IgD-negative memory B cell (primary cell): ENCODE results near the gene FLT3. TPM values are rescaled to one million over a fixed set of nuclear protein-coding genes. Genes with fewer than 3 reads are reported as not detected.

Experiments used
- H3K27ac Mint-ChIP-seq, 3 donors: one replicate each; pipeline ENCODE4 v1.8.0; 2020 to 2022; ENCODE audit warnings: mild to moderate bottlenecking in 3 of 3, mixed read lengths in 3 of 3, moderate library complexity in 1 of 3
- H3K27me3 Mint-ChIP-seq: one replicate; pipeline ENCODE4 v1.8.0; 2021; ENCODE audit warnings: mixed read lengths
- H3K36me3 Mint-ChIP-seq: one replicate; pipeline ENCODE4 v1.8.0; 2020; ENCODE audit warnings: mild to moderate bottlenecking, mixed read lengths
- H3K4me1 Mint-ChIP-seq, 3 donors: one replicate each; pipeline ENCODE4 v1.8.0; 2020 to 2022; ENCODE audit warnings: mixed read lengths in 3 of 3, mild to moderate bottlenecking in 1 of 3
- H3K4me3 Mint-ChIP-seq, 4 donors: one replicate each; pipeline ENCODE4 v1.8.0; 2020 to 2022; ENCODE audit warnings: mild to moderate bottlenecking in 4 of 4, mixed read lengths in 4 of 4, moderate library complexity in 3 of 4
- H3K9me3 Mint-ChIP-seq, 3 donors: one replicate each; pipeline ENCODE4 v1.8.0; 2020 to 2021; ENCODE audit warnings: mixed read lengths in 3 of 3, mild to moderate bottlenecking in 1 of 3
- polyA plus RNA-seq: library from polyadenylated mRNA; unstranded; fragments of 300-500 nt; fragmentation: Illumina TruSeq; gene quantifications from one replicate; pipeline ENCODE4 v1.2.3, GENCODE V29; 2021

FLT3 gene
- polyA plus RNA-seq, 1 donor from 2014 or later: 0.80 TPM

- peak overlapping the region in 1 of 3 donors; percentile 14 for H3K27ac Mint-ChIP-seq
- peaks cover 17 to 24% (median 23%) of the 10 kb centered on the region in 3 donors for H3K4me1 Mint-ChIP-seq
- H3K27me3 Mint-ChIP-seq: peaks cover 74% of the 10 kb centered on the region
- H3K36me3 Mint-ChIP-seq: no peaks in the 10 kb centered on the region
- peak overlapping the region in 1 of 4 donors; percentile 45 for H3K4me3 Mint-ChIP-seq
- H3K9me3 Mint-ChIP-seq: no peaks in the 10 kb centered on the region
Measured at GRCh38 chr13:27971776-27972477, 128.4 kb downstream of the FLT3 start.

- H3K9me3 Mint-ChIP-seq: no peaks in the 10 kb centered on the region
- peaks cover 17 to 23% (median 22%) of the 10 kb centered on the region in 3 donors for H3K4me1 Mint-ChIP-seq
- H3K27ac Mint-ChIP-seq: peak overlapping the region in 2 of 3 donors; percentile 46 to 62
- H3K27me3 Mint-ChIP-seq: peaks cover 74% of the 10 kb centered on the region
- H3K4me3 Mint-ChIP-seq: peak overlapping the region in 2 of 4 donors; percentile 16 to 45
- no peaks in the 10 kb centered on the region for H3K36me3 Mint-ChIP-seq
Measured at GRCh38 chr13:27971236-27971645, 129.1 kb downstream of the FLT3 start.

GRCh38 chr13:27970382-27971235 is 129.8 kb downstream of the FLT3 start:
- Mint-ChIP-seq H3K36me3 (no peaks in the 10 kb centered on the region), H3K9me3 (peaks cover 0 to 1% (median 0%) of the 10 kb centered on the region in 3 donors), H3K27ac (peak overlapping the region in 2 of 3 donors; percentile 46 to 62), H3K27me3 (peaks cover 74% of the 10 kb centered on the region), H3K4me1 (peaks cover 15 to 22% (median 19%) of the 10 kb centered on the region in 3 donors), H3K4me3 (peak overlapping the region in 2 of 4 donors; percentile 65 to 68)

- Mint-ChIP-seq H3K4me3 (peak overlapping the region in 3 of 4 donors; percentile 25 to 88 (median 68)), H3K4me1 (peaks cover 13 to 19% (median 18%) of the 10 kb centered on the region in 3 donors), H3K27me3 (peaks cover 74% of the 10 kb centered on the region), H3K9me3 (peaks cover 0 to 1% (median 0%) of the 10 kb centered on the region in 3 donors), H3K36me3 (no peaks in the 10 kb centered on the region), H3K27ac (peak overlapping the region; percentile 32 to 62 (median 58))
Measured at GRCh38 chr13:27969866-27970229, 130.5 kb downstream of the FLT3 start.

- peaks cover 0 to 1% (median 0%) of the 10 kb centered on the region in 3 donors for H3K9me3 Mint-ChIP-seq
- H3K27me3 Mint-ChIP-seq: peaks cover 71% of the 10 kb centered on the region
- H3K27ac Mint-ChIP-seq: peak within 1 kb of the TSS; percentile 32 to 62 (median 58)
- H3K4me1 Mint-ChIP-seq: peaks cover 13 to 19% (median 18%) of the 10 kb centered on the region in 3 donors
- H3K36me3 Mint-ChIP-seq: no peaks in the 10 kb centered on the region
- peak within 1 kb of the TSS; percentile 75 to 88 (median 77) for H3K4me3 Mint-ChIP-seq
Measured at GRCh38 chr13:27969082-27969865, 131.1 kb downstream of the FLT3 start, which contains the start of gene CDX2. CDX2 (minus strand) TSS chr13:27969315; CDS start chr13:27969006, 309 bp downstream.

GRCh38 chr13:27968316-27969081 is 131.9 kb downstream of the FLT3 start:
- Mint-ChIP-seq H3K27me3 (peaks cover 67% of the 10 kb centered on the region), H3K4me3 (peak overlapping the region in 2 of 4 donors; percentile 50 to 77), H3K4me1 (peaks cover 15 to 19% (median 18%) of the 10 kb centered on the region in 3 donors), H3K36me3 (no peaks in the 10 kb centered on the region), H3K9me3 (peaks cover 0 to 1% (median 0%) of the 10 kb centered on the region in 3 donors), H3K27ac (peak overlapping the region in 1 of 3 donors; percentile 58)

- Mint-ChIP-seq H3K36me3 (no peaks in the 10 kb centered on the region), H3K9me3 (peaks cover 0 to 1% (median 0%) of the 10 kb centered on the region in 3 donors), H3K4me3 (peak overlapping the region; percentile 69 to 84 (median 76)), H3K27me3 (peaks cover 65% of the 10 kb centered on the region), H3K27ac (peak overlapping the region; percentile 70 to 90 (median 80)), H3K4me1 (peaks cover 17 to 19% (median 18%) of the 10 kb centered on the region in 3 donors)
Measured at GRCh38 chr13:27967736-27968315, 132.6 kb downstream of the FLT3 start.

- H3K4me1 Mint-ChIP-seq: peaks cover 17 to 20% (median 18%) of the 10 kb centered on the region in 3 donors
- H3K4me3 Mint-ChIP-seq: peak overlapping the region; percentile 69 to 84 (median 78)
- H3K36me3 Mint-ChIP-seq: no peaks in the 10 kb centered on the region
- peak overlapping the region; percentile 70 to 90 (median 80) for H3K27ac Mint-ChIP-seq
- peaks cover 69% of the 10 kb centered on the region for H3K27me3 Mint-ChIP-seq
- H3K9me3 Mint-ChIP-seq: peaks cover 0 to 1% (median 0%) of the 10 kb centered on the region in 3 donors
Measured at GRCh38 chr13:27967203-27967735, 133.1 kb downstream of the FLT3 start.

- Mint-ChIP-seq H3K4me1 (peaks cover 17 to 24% (median 18%) of the 10 kb centered on the region in 3 donors), H3K36me3 (no peaks in the 10 kb centered on the region), H3K4me3 (peak overlapping the region in 2 of 4 donors; percentile 77 to 80), H3K27ac (peak overlapping the region; percentile 70 to 90 (median 80)), H3K9me3 (peaks cover 0 to 1% (median 0%) of the 10 kb centered on the region in 3 donors), H3K27me3 (peaks cover 72% of the 10 kb centered on the region)
Measured at GRCh38 chr13:27966641-27967202, 133.7 kb downstream of the FLT3 start.

- peak overlapping the region in 2 of 3 donors; percentile 64 to 76 for H3K27ac Mint-ChIP-seq
- peaks cover 72% of the 10 kb centered on the region for H3K27me3 Mint-ChIP-seq
- peaks cover 18 to 28% (median 19%) of the 10 kb centered on the region in 3 donors for H3K4me1 Mint-ChIP-seq
- no peaks in the 10 kb centered on the region for H3K36me3 Mint-ChIP-seq
- H3K4me3 Mint-ChIP-seq: peak overlapping the region in 2 of 4 donors; percentile 46 to 79
- peaks cover 0 to 1% (median 0%) of the 10 kb centered on the region in 3 donors for H3K9me3 Mint-ChIP-seq
Measured at GRCh38 chr13:27965740-27966640, 134.4 kb downstream of the FLT3 start.

GRCh38 chr13:27965343-27965739 is 135.0 kb downstream of the FLT3 start:
- Mint-ChIP-seq H3K27ac (peak overlapping the region in 1 of 3 donors; percentile 76), H3K27me3 (peaks cover 69% of the 10 kb centered on the region), H3K9me3 (peaks cover 0 to 1% (median 0%) of the 10 kb centered on the region in 3 donors), H3K4me1 (peaks cover 19 to 28% (median 21%) of the 10 kb centered on the region in 3 donors), H3K36me3 (no peaks in the 10 kb centered on the region), H3K4me3 (no peak overlapping the region)

- peaks cover 0 to 1% (median 0%) of the 10 kb centered on the region in 3 donors for H3K9me3 Mint-ChIP-seq
- H3K36me3 Mint-ChIP-seq: no peaks in the 10 kb centered on the region
- H3K27me3 Mint-ChIP-seq: peaks cover 70% of the 10 kb centered on the region
- peaks cover 22 to 26% (median 23%) of the 10 kb centered on the region in 3 donors for H3K4me1 Mint-ChIP-seq
- H3K4me3 Mint-ChIP-seq: no peak overlapping the region
- no peak overlapping the region for H3K27ac Mint-ChIP-seq
Measured at GRCh38 chr13:27964741-27965323, 135.5 kb downstream of the FLT3 start.
